HEK293 (cell line): Measurements from ENCODE around the gene SLC16A1.

ENCODE experiments used
- CTCF ChIA-PET: fragments of 350-600 bp; formaldehyde crosslinking; extraction: SDS; loops from one replicate; lab custom pipeline; 2021; ENCODE audit warnings: antibody characterized with exemption; lab: Yijun Ruan, JAX
- POLR2A ChIA-PET: fragments of 300-600 bp; formaldehyde crosslinking; extraction: SDS; loops from one replicate; lab custom pipeline; 2020; ENCODE audit warnings: antibody characterized with exemption, inconsistent platforms; lab: Yijun Ruan, JAX
- H3K27ac ChIP-seq: fragments of 200-500 bp; sonication (Bioruptor generic); 2 replicates; pipeline ENCODE4 v1.5.1; 2014; ENCODE audit warnings: low read depth, low read length, control low read depth, inconsistent platforms; ENCODE audit errors: extremely low read depth
- H3K36me3 ChIP-seq, 2 experiments: fragments of 200-500 bp in 1 of 2; sonication (Bioruptor generic) in 1 of 2; 1 replicate in 1 of 2; 2 replicates in 1 of 2; pipeline ENCODE4 v1.5.1; 2014 to 2017; ENCODE audit warnings: inconsistent platforms in 2 of 2, low read length in 2 of 2; ENCODE audit not compliant: control insufficient read depth in 2 of 2, insufficient read depth in 1 of 2
- H3K4me1 ChIP-seq: fragments of 200-500 bp; sonication (Bioruptor generic); 2 replicates; pipeline ENCODE4 v1.5.1; 2014; ENCODE audit warnings: mild to moderate bottlenecking, low read length, inconsistent platforms; ENCODE audit not compliant: control insufficient read depth, insufficient read depth
- H3K4me3 ChIP-seq: 2 replicates; pipeline ENCODE4 v1.5.1; 2011; ENCODE audit warnings: low read depth, mild to moderate bottlenecking, control low read depth, low read length, moderate library complexity
- H3K9me3 ChIP-seq: fragments of 200-500 bp; sonication (Bioruptor generic); 2 replicates; pipeline ENCODE4 v1.5.1; 2014; ENCODE audit warnings: low read depth, low read length, inconsistent platforms; ENCODE audit not compliant: control insufficient read depth, insufficient read depth
- HOXD13 ChIP-seq: sonication (generic); formaldehyde crosslinking; IDR thresholded peaks from 2 replicates; pipeline ENCODE4 v1.8.0; 2022; ENCODE audit warnings: missing genetic modification reagents, borderline replicate concordance
- KLF16 ChIP-seq: fragments of 450-650 bp; formaldehyde crosslinking; IDR thresholded peaks from 2 replicates; pipeline ENCODE4 v1.5.1; 2017; ENCODE audit warnings: missing biosample characterization, missing genetic modification characterization
- MYNN ChIP-seq: fragments of 450-650 bp; formaldehyde crosslinking; IDR thresholded peaks from 2 replicates; pipeline ENCODE4 v1.5.1; 2016; ENCODE audit warnings: missing biosample characterization, missing genetic modification characterization, borderline replicate concordance
- OSR2 ChIP-seq: fragments of 450-650 bp; formaldehyde crosslinking; IDR thresholded peaks from 2 replicates; pipeline ENCODE4 v1.5.1; 2016; ENCODE audit warnings: missing biosample characterization, missing genetic modification characterization
- SCRT1 ChIP-seq: fragments of 450-650 bp; formaldehyde crosslinking; IDR thresholded peaks from 2 replicates; pipeline ENCODE4 v1.5.1; 2016; ENCODE audit warnings: missing biosample characterization, missing genetic modification characterization, borderline replicate concordance
- SETDB1 ChIP-seq: IDR thresholded peaks from one replicate; pipeline ENCODE4 v1.6.1; 2017; ENCODE audit warnings: mild to moderate bottlenecking, low read length, moderate library complexity, mixed read lengths; ENCODE audit not compliant: insufficient read length
- TRIM28 ChIP-seq: IDR thresholded peaks from 2 replicates; pipeline ENCODE4 v1.6.1; 2011; ENCODE audit warnings: low read length, control low read depth, borderline replicate concordance
- YY1 ChIP-seq: fragments of 450-650 bp; formaldehyde crosslinking; IDR thresholded peaks from 2 replicates; pipeline ENCODE4 v1.5.1; 2018; ENCODE audit warnings: missing biosample characterization, missing genetic modification characterization
- YY2 ChIP-seq: fragments of 450-650 bp; formaldehyde crosslinking; IDR thresholded peaks from 2 replicates; pipeline ENCODE4 v1.5.1; 2016; ENCODE audit warnings: missing biosample characterization, missing genetic modification characterization
- ZBTB48 ChIP-seq: fragments of 450-650 bp; formaldehyde crosslinking; IDR thresholded peaks from 2 replicates; pipeline ENCODE4 v1.5.1; 2016; ENCODE audit warnings: missing biosample characterization, missing genetic modification characterization
- ZNF114 ChIP-seq: fragments of 450-650 bp; formaldehyde crosslinking; IDR thresholded peaks from 2 replicates; pipeline ENCODE4 v1.5.0; 2017; ENCODE audit warnings: missing biosample characterization, missing genetic modification characterization
- ZNF121 ChIP-seq: fragments of 450-650 bp; formaldehyde crosslinking; IDR thresholded peaks from 2 replicates; pipeline ENCODE4 v1.5.1; 2016; ENCODE audit warnings: missing biosample characterization, missing genetic modification characterization
- ZNF138 ChIP-seq: fragments of 450-650 bp; formaldehyde crosslinking; IDR thresholded peaks from 2 replicates; pipeline ENCODE4 v1.5.1; 2016; ENCODE audit warnings: missing biosample characterization, missing genetic modification characterization, borderline replicate concordance
- ZNF175 ChIP-seq: fragments of 450-650 bp; formaldehyde crosslinking; IDR thresholded peaks from 2 replicates; pipeline ENCODE4 v1.5.1; 2016; ENCODE audit warnings: missing biosample characterization, missing genetic modification characterization
- ZNF202 ChIP-seq: fragments of 450-650 bp; formaldehyde crosslinking; IDR thresholded peaks from 2 replicates; pipeline ENCODE4 v1.5.1; 2016; ENCODE audit warnings: missing biosample characterization, missing genetic modification characterization, borderline replicate concordance
- ZNF302 ChIP-seq: fragments of 450-650 bp; formaldehyde crosslinking; IDR thresholded peaks from 2 replicates; pipeline ENCODE4 v1.5.1; 2016; ENCODE audit warnings: missing biosample characterization, missing genetic modification characterization, low read depth
- ZNF350 ChIP-seq: fragments of 450-650 bp; formaldehyde crosslinking; IDR thresholded peaks from 2 replicates; pipeline ENCODE4 v1.5.0; 2017; ENCODE audit warnings: missing biosample characterization, mild to moderate bottlenecking, missing genetic modification characterization
- ZNF366 ChIP-seq: fragments of 450-650 bp; formaldehyde crosslinking; conservative IDR thresholded peaks from 2 replicates; pipeline ENCODE4 v1.5.1; 2016; ENCODE audit warnings: missing biosample characterization, missing genetic modification characterization
- ZNF404 ChIP-seq: fragments of 450-650 bp; formaldehyde crosslinking; IDR thresholded peaks from 2 replicates; pipeline ENCODE4 v1.5.1; 2017; ENCODE audit warnings: missing biosample characterization, missing genetic modification characterization
- ZNF423 ChIP-seq: fragments of 450-650 bp; formaldehyde crosslinking; IDR thresholded peaks from 2 replicates; pipeline ENCODE4 v1.5.1; 2016; ENCODE audit warnings: missing biosample characterization, missing genetic modification characterization
- ZNF513 ChIP-seq: fragments of 450-650 bp; IDR thresholded peaks from 2 replicates; pipeline ENCODE4 v1.5.1; 2018; ENCODE audit warnings: missing biosample characterization, missing genetic modification characterization
- ZNF530 ChIP-seq: fragments of 450-650 bp; formaldehyde crosslinking; IDR thresholded peaks from 2 replicates; pipeline ENCODE4 v1.5.1; 2016; ENCODE audit warnings: low read depth, missing biosample characterization, missing genetic modification characterization
- ZNF558 ChIP-seq: fragments of 450-650 bp; formaldehyde crosslinking; IDR thresholded peaks from 2 replicates; pipeline ENCODE4 v1.5.1; 2016; ENCODE audit warnings: missing biosample characterization, missing genetic modification characterization
- ZNF560 ChIP-seq: fragments of 450-650 bp; formaldehyde crosslinking; IDR thresholded peaks from 2 replicates; pipeline ENCODE4 v1.5.1; 2017; ENCODE audit warnings: missing biosample characterization, missing genetic modification characterization, borderline replicate concordance
- ZNF621 ChIP-seq: fragments of 450-650 bp; formaldehyde crosslinking; IDR thresholded peaks from 2 replicates; pipeline ENCODE4 v1.5.1; 2017; ENCODE audit warnings: missing biosample characterization, missing genetic modification characterization
- ZNF629 ChIP-seq: fragments of 450-650 bp; formaldehyde crosslinking; IDR thresholded peaks from 2 replicates; pipeline ENCODE4 v1.5.1; 2017; ENCODE audit warnings: missing biosample characterization, missing genetic modification characterization
- ZNF701 ChIP-seq: fragments of 450-650 bp; formaldehyde crosslinking; IDR thresholded peaks from 2 replicates; pipeline ENCODE4 v1.5.1; 2016; ENCODE audit warnings: missing biosample characterization, missing genetic modification characterization
- ZNF707 ChIP-seq: fragments of 450-650 bp; formaldehyde crosslinking; IDR thresholded peaks from 2 replicates; pipeline ENCODE4 v1.5.1; 2016; ENCODE audit warnings: missing biosample characterization, missing genetic modification characterization
- ZNF785 ChIP-seq: fragments of 450-650 bp; formaldehyde crosslinking; IDR thresholded peaks from 2 replicates; pipeline ENCODE4 v1.5.1; 2016; ENCODE audit warnings: missing biosample characterization, missing genetic modification characterization

The SLC16A1 gene

DNA sequence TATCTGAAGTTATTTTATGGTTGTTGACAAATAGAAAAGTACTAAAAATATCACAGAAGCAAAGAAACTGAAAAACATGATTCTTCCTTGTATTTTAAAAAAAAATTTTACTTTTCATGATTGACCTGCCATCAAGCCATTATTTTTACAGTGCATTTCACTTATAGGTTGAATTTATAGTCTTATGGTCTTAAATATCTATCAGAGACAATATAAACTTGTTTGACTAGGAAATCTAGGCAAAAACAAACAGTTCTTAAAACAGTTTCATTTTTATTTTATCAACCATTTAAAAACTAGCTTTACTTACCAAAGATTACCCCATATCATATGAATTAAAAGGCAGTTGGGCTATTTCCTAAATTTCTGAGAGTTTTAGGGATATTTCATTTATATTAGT, 59.2 kb downstream of the SLC16A1 start:
- ChIA-PET POLR2A (no interaction called here), CTCF (interaction anchor here (0.5 to 0.7 kb wide), 4 partner anchors 33 to 527 kb away, joined by 3 read pairs; no protein-coding TSS in a partner anchor)
- TF ChIP-seq TRIM28 (peak; percentile 77), SETDB1 (peak; percentile 91), HOXD13 (no peak)
- no peak overlapping the region for H3K4me3 ChIP-seq
- H3K36me3 ChIP-seq, result no peaks in the 10 kb centered on the region
- H3K27ac ChIP-seq, result no peak overlapping the region
- H3K9me3 ChIP-seq, result no peaks in the 10 kb centered on the region
- no peaks in the 10 kb centered on the region for H3K4me1 ChIP-seq

DNA sequence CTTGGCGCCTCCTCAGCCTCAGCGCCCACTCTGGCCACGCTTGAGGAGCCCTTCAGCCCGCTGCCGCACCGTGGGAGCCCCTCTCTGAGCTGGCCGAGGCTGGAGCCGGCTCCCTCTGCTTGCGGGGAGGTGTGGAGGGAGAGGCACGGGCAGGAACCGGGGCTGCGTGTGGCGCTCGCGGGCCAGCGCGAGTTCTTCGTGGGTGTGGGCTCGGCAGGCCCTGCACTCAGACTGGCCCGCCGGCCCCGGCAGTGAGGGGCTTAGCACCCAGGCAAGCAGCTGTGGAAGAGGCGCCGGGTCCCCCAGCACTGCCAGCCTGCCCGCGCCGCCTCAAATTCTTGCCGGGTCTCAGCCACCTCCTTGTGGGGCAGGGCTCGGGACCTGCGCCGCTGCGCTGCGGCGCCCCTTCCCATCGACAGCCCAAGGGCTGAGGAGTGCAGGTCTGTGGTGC, 61.4 kb downstream of the SLC16A1 start:
- no peaks in the 10 kb centered on the region for H3K9me3 ChIP-seq
- H3K4me3 ChIP-seq, result no peak overlapping the region
- no peak for TF ChIP-seq ZNF530 (tag by site-specific recombination)
- TF ChIP-seq ZNF558 (tag by site-specific recombination), result no peak
- TF ChIP-seq ZNF785, result no peak
- TF ChIP-seq ZNF423 (tag by site-specific recombination), result no peak
- TF ChIP-seq ZBTB48, result no peak
- TF ChIP-seq ZNF302, result no peak
- no peak for TF ChIP-seq ZNF121 (tag by site-specific recombination)
- no peak for TF ChIP-seq YY2 (tag by site-specific recombination)
- TF ChIP-seq KLF16 (tag by site-specific recombination), result no peak
- TF ChIP-seq ZNF707, result no peak
- TF ChIP-seq ZNF202 (tag by site-specific recombination), result no peak
- TF ChIP-seq OSR2 (tag by site-specific recombination), result no peak
- TF ChIP-seq ZNF404 (tag by site-specific recombination), result no peak
- TF ChIP-seq ZNF701, result no peak
- no peak for TF ChIP-seq SCRT1 (tag by site-specific recombination)
- no peak overlapping the region for H3K27ac ChIP-seq
- no peaks in the 10 kb centered on the region for H3K4me1 ChIP-seq
- ChIA-PET POLR2A (no interaction called here), CTCF (no interaction called here)
- H3K36me3 ChIP-seq, result no peaks in the 10 kb centered on the region

- Histone ChIP-seq H3K4me3 (no peak overlapping the region), H3K27ac (no peak overlapping the region), H3K36me3 (no peaks in the 10 kb centered on the region), H3K9me3 (no peaks in the 10 kb centered on the region), H3K4me1 (no peaks in the 10 kb centered on the region)
- ChIA-PET CTCF (no interaction called here), POLR2A (no interaction called here)
- TF ChIP-seq ZNF175 (no peak), ZNF513 (no peak), ZNF560 (no peak), MYNN (no peak), YY1 (no peak), ZNF621 (tag by site-specific recombination) (no peak), ZNF558 (tag by site-specific recombination) (no peak), ZNF350 (no peak), ZNF629 (no peak), SCRT1 (tag by site-specific recombination) (no peak), ZNF366 (tag by site-specific recombination) (no peak), ZNF114 (no peak), ZNF138 (tag by site-specific recombination) (no peak)
Measured at GRCh38 chr1:112894010-112894292, 62.0 kb downstream of the SLC16A1 start.
